GM21381 (cell line): Measurements from ENCODE around the gene SLC17A9.

Experiments used
- ATAC-seq: cut with Tn5 transposase; IDR thresholded peaks from one replicate; pipeline ENCODE4 v1.9.1; 2021; ENCODE audit warnings: mild to moderate bottlenecking, moderate library complexity; ENCODE audit not compliant: unreplicated experiment

SLC17A9 gene

DNA sequence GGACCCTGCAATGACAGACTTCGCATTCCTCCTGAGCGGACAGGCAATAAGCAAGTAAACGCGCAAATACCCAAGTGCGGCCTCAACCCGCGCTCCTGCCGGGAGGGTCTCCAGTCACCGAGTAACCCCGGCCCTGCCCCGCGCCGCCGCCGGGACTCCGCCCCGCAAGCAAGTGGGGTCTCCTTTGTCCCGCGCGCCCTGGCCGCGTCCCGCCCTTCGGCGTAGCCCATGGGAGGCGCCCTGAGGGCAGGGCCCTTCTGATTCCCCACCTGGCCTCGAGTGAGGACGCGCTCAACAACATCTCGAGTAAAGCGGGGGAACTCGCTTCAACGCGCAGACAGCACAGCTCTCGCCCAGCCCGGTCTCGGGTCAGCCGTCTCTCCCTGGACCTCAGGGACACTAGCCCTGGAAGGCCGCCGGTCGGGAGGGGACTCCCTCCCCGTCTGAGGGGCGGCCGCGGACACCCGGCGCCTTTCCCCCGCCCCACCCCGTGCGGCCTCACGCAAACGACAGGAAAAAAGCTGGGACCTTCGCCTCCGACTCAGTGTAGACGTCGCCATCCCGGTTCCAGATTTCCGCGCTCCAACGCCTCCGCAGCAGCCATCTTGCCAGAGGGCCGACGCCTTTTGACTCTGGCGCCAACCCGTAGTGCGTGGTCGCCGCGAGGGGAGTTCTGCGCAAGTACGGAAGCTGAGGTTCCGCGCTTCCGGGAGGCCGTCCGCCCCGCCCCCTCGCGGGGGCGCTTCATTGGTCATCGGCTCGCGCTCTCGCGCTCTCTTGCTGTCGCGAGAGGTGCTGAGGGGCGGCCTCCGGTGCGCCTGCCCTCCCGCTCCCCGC is 15.0 kb upstream of the SLC17A9 start:
- ATAC-seq = peak; percentile 77

DNA sequence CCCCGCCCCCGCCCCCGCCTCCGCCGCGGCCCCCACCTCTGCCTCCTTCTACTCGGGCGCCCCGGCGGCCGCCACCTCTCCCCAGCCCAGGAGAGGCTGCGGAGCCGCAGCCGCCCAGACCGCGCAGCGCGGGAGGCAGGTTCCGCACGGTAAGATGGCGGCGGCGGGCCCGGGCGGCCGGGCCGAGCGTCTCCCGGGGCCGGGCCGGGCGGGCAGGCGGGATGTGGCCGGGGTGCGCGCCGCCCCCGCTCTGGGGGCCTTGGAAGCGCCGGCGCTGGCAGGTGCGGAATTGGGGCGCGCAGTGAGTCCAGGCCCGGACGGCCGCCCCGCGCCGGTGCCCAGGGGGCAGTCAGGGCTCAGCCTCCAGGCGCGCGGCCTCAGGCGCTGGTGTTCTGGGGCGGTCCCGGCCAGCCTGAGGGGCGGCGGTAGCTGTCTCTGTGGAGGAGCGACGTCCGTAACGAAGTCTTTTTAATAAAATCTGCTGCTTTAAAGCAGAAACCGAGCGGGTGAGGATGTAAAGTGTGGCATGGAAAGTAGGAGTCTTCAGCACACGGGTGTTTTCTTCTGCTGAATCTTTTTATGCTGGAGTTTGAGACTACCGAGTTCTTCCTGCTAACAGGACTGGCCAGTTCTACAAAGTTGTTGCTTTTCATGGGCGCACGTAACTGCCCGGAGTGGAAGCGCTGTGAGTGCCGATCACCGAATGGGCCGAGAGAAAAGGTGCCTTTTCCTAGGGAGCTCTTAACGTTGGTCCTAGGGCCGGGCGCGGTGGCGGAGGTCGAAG is 14.2 kb upstream of the SLC17A9 start, which contains the start of gene GID8:
Gene GID8, plus strand, starts transcription at position 43 of the 784 bp plus-strand sequence. CDS start 3,356 bp downstream, outside the sequence.
- peak; percentile 48 for ATAC-seq

- no peak for ATAC-seq
Observed at GRCh38 chr20:62940875-62941274, 11.6 kb upstream of the SLC17A9 start.

GRCh38 chr20:62941792-62942191 is 10.7 kb upstream of the SLC17A9 start:
- no peak for ATAC-seq

GRCh38 chr20:62942456-62942855 is 10.1 kb upstream of the SLC17A9 start:
- ATAC-seq = no peak

- no peak for ATAC-seq
Observed at GRCh38 chr20:62943396-62943795, 9.1 kb upstream of the SLC17A9 start.

GRCh38 chr20:62944184-62944583 is 8.3 kb upstream of the SLC17A9 start:
- ATAC-seq = no peak

DNA sequence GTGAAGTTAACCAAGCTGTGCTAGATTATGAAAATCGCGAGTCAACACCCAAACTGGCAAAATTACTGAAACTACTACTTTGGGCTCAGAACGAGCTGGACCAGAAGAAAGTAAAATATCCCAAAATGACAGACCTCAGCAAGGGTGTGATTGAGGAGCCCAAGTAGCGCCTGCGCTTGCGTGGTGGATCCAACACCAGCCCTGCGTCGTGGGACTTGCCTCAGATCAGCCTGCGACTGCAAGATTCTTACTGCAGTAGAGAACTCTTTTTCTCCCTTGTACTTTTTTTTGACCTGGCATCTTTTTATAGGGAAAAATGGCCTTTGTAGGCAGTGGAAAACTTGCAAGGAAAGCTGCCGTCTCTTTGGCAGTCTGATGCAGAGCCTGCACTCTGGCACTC is 7.8 kb upstream of the SLC17A9 start:
- ATAC-seq = no peak

DNA sequence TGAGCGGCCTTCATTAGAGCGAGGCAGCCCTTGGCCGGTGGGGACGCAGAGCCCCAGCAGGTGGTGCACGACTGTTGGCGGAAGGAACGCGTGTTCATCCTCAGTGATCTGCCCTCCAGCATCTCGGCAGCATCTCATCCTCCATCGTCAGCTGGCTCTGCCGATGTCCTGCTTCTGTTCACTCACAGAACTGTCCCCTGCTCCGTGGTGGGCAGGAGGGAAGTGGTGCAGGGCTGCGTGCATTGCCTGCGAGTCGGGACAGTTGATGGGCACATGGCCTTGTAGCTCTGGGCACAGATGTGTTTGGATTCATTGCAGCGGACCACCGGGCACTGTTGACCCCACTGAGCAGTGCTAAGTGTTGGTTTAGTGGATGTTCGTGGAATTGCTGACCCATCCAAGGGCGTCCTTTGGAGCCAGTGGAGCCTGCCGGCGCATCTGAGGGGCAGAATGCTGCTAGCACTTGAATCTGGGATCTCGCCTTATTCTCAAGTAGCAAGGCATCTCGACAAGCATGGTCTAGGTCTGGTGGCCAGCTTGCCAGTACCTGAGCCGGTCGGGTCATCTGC is 6.7 kb upstream of the SLC17A9 start:
- ATAC-seq = no peak

- no peak for ATAC-seq
Observed at GRCh38 chr20:62946918-62947317, 5.6 kb upstream of the SLC17A9 start.

DNA sequence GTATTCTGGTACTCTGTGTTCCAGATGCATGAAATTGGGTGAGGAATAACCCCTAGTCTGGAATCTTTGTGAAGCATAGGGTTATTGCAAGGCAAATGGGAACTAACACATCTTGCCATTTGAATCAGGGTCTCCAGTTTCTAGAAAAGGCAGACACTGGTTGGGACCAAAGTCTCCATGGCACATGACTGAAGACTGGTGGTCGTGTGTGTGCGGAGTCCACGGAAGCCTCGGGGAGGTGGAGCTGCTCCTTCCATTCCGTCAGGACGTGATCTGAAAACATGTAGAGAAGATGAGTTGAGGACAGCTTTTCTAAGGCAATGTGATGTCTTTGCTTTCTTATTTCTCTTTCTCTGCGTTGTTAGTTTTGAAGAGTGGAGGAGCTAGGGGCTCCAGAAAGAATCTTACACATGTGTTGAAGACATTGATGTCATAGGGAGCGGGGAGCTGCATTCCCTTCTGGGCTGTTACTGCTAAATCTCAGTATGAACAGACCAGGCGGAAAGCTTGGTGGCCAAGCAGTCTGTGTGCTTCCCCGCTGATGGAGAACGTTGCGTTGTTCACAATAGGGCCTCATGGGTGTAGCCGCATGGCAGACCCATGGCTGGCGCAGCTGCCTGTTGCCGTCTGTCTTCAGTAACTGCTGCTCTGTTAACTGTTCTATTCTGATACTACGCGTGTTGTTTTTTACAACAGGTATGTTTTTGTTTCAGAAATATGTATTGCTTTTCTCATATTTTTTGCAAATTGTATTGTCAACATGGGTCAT is 4.8 kb upstream of the SLC17A9 start:
- no peak for ATAC-seq

DNA sequence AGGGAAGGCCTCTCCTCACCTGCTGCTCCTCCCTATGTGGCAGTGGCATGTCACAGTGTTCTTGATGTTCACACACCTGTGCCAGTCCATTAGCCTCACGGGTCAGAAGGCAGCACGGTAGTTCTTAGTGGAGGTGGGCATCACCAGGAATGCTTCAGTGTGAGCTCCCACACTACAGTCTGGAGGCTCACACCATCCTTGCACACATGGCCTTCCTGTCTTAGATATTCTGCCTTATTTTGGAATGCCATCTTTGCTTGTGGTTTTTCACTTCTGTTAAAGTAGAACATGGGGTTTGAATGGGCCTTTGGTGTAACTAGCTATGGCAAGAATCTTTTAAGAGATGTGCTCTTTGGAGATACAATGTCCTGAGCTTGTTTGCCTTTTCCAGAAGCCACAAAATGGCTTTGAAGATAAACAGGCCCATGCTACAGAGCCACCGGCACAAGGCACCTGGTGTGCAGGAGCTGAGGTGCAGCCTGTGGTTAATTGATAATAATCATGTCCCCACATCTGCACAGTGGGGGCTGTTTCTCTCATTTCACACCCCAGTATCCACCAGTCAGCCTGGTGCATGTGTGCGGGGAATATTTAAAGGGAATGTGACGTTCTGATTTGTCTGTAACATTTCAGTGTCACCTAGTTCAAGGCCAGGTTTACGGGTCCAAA is 3.2 kb upstream of the SLC17A9 start:
- ATAC-seq = no peak

- no peak for ATAC-seq
Observed at GRCh38 chr20:62949962-62950361, 2.5 kb upstream of the SLC17A9 start.

GRCh38 chr20:62950741-62951140 is 1.8 kb upstream of the SLC17A9 start:
- no peak for ATAC-seq

- ATAC-seq = no peak
Observed at GRCh38 chr20:62951143-62951895, 1.2 kb upstream of the SLC17A9 start.

GRCh38 chr20:62951896-62952372 is 575 bp upstream of the SLC17A9 start:
- no peak for ATAC-seq

DNA sequence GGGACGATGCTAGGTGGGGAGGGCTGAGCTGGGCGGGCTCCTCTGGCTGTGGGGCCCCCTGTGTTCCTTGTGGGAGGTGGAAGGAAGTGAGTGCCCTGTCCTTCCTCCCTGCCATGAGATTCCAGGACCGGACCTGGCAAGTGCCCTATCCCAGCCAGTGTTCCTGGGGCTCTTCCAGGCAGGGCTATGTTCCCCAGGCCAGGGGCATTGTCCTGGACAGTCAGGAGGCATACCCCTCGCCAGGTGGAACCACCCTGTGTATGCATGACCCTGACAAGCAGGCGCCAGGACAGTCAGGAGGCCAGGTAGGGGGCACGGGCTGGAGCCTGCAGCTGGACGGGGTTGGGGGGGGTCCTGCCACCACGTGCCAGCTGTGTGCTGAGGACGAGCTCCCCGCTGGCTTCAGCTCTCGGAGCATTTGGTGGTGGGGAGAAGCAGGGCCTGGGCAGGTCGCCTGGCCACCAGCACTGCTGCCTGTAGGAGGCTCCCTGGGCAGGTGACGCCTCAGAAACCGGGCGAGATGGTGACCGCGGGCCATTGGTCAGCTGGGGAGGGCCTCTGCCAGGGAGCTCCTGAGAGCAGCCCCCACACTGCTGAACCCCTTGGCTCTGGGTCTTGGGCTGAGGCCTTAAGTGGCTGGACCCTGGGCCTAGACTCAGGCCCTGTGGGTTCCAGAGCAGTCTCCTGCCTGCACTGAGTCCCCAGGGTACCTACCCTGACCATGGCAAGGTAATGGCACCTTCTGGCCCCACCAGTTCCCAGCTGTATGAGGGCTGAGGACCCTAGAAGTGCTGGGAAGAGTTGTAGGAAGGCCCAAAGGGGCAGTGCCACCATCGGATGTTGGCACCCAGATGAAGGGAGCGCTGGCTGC is 694 bp downstream of the SLC17A9 start:
- ATAC-seq = no peak

DNA sequence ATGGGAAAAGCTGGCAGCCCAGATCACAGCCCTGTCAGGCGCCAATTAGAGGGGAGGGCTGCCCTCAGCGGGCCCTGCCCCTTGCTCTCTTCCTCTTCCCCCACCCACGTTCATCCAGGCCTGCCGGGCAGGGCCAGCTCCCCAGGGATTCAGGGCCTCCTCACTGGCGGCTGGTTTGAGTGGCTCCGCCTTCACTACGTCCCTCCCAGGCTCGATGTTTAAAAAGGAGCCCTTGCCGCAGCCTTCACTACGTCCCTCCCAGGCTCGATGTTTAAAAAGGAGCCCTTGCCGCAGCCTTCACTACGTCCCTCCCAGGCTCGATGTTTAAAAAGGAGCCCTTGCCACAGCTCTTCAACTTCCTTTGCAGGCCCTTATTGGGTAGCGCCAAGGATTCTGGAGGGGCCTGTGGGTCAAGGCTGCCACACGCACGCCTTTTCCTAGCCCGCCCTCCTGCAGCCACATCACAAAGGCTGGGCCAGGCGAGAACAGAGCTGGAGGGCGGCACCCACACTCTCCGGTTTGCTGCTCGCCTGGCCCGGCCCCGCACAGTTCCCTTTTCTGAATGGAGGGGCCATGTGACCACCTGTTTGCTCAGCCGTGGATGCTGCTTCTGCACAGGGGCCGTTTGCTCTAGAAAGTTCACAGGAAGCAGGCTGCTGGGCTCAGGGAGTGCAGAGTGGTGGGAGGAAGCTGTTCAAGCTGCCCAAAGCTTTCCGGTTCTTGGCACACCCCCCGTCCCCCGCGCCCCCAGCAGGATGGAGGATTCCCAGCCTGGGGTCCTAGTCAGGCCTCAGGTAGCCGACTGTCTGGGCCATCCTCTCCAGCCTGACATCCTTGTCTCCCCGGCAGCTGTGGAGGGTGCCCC is 1.6 kb downstream of the SLC17A9 start:
- ATAC-seq = peak; percentile 62
